ACC112 (cell line): Measurements from ENCODE around the gene RRAGC.

Source experiments
- H2AFZ ChIP-seq: fragments of 200-600 bp; sonication (generic); one replicate; pipeline ENCODE4 v1.6.0; 2017; ENCODE audit warnings: antibody characterized with exemption, low read length; ENCODE audit not compliant: unreplicated experiment
- H3K27ac ChIP-seq: fragments of 200-600 bp; sonication (generic); 2 replicates; pipeline ENCODE4 v1.5.1; 2014; ENCODE audit warnings: low read depth, mild to moderate bottlenecking, antibody characterized with exemption, low read length, moderate library complexity
- H3K27me3 ChIP-seq: fragments of 200-600 bp; sonication (generic); 2 replicates; pipeline ENCODE4 v1.6.1; 2014; ENCODE audit warnings: mild to moderate bottlenecking, antibody characterized with exemption, low read length, moderate library complexity, mixed read lengths; ENCODE audit not compliant: insufficient read depth
- H3K36me3 ChIP-seq: fragments of 200-600 bp; sonication (generic); 2 replicates; pipeline ENCODE4 v1.6.1; 2016; ENCODE audit warnings: mild to moderate bottlenecking, antibody characterized with exemption, low read length, moderate library complexity, mixed read lengths; ENCODE audit not compliant: insufficient read depth
- H3K4me1 ChIP-seq: fragments of 200-600 bp; sonication (generic); one replicate; pipeline ENCODE4 v1.6.1; 2016; ENCODE audit warnings: low read length, mixed read lengths; ENCODE audit not compliant: insufficient read depth, unreplicated experiment, control insufficient read depth
- H3K4me3 ChIP-seq: fragments of 200-600 bp; sonication (generic); 2 replicates; pipeline ENCODE4 v1.5.1; 2014; ENCODE audit warnings: mild to moderate bottlenecking, low read depth, low read length
- H3K79me2 ChIP-seq: fragments of 200-600 bp; sonication (generic); one replicate; pipeline ENCODE4 v1.6.0; 2016; ENCODE audit warnings: low read length; ENCODE audit not compliant: control insufficient read depth, unreplicated experiment, insufficient read depth

The RRAGC gene

GRCh38 chr1:38793299-38793698, 66.3 kb downstream of the RRAGC start:
- Histone ChIP-seq H3K36me3 (no peaks in the 10 kb centered on the region), H3K4me1 (no peaks in the 10 kb centered on the region), H3K27ac (no peak overlapping the region), H3K27me3 (peaks cover 80% of the 10 kb centered on the region), H3K79me2 (no peaks in the 10 kb centered on the region), H3K4me3 (no peak overlapping the region), H2AFZ (no peak overlapping the region)

GRCh38 chr1:38791892-38792291, 67.7 kb downstream of the RRAGC start:
- H3K36me3 ChIP-seq: no peaks in the 10 kb centered on the region
- H3K27me3 ChIP-seq: peaks cover 84% of the 10 kb centered on the region

DNA sequence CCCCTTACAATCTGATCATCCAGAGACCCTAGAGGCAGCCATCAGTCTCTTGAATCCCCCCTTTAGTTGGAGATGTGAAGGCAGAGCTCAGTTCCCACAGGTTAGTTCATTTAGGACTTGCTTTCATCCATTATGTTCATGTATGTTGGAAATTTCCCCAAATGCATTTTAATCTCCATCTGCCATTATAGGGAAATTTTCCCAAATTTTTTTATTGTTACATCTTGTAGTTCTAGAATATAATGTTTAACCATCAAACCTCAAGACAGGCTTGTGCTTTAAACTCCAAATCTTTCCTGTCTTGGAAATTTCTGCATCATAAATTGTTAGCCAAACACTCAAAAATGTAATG, 68.4 kb downstream of the RRAGC start:
- no peaks in the 10 kb centered on the region for H3K79me2 ChIP-seq
- H3K27ac ChIP-seq: no peak overlapping the region
- no peaks in the 10 kb centered on the region for H3K36me3 ChIP-seq
- H2AFZ ChIP-seq: no peak overlapping the region
- no peak overlapping the region for H3K4me3 ChIP-seq
- H3K4me1 ChIP-seq: no peaks in the 10 kb centered on the region
- H3K27me3 ChIP-seq: peaks cover 83% of the 10 kb centered on the region

More at GRCh38 chr1:38791892-38792291, 67.7 kb downstream of the RRAGC start:
- no peak overlapping the region for H3K27ac ChIP-seq
- no peak overlapping the region for H2AFZ ChIP-seq
- no peaks in the 10 kb centered on the region for H3K79me2 ChIP-seq
- no peaks in the 10 kb centered on the region for H3K4me1 ChIP-seq
- no peak overlapping the region for H3K4me3 ChIP-seq

DNA sequence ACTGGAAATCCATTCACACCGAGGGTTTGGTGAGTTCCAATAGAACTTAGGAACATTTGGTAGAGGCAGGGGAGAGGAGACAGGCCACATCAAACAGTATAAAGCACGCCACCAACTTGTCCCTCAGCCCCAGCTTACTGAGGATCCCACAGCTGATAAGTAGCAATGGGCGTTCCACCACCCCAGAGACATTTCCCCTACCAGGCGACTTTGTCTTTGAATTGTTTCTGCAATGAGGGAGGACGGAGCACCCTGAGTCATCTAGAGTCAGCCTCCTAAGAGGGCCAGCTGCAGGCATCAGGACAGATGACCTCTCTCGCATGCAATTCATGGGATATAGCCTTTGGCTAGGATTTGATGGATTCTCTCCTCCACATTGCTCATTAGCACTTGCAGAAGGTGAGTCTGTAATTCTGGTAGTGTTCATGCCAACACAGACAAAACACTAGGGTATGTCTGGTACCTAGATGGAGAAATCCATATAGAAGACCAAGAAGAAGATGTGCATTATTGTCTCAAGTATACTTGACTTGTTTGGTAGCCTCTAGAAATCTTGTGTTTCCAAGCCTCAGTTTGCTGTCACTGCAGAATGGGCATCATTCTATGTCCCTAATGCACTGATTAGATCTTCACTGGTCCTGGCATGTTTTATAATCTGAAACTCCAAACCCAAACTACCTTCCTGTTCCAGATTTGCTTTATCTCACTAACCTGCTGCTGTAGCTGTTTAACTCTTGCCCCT, 69.0 kb downstream of the RRAGC start:
- Histone ChIP-seq H3K4me3 (no peak overlapping the region), H3K36me3 (no peaks in the 10 kb centered on the region), H3K79me2 (no peaks in the 10 kb centered on the region), H3K27me3 (peaks cover 83% of the 10 kb centered on the region), H3K4me1 (no peaks in the 10 kb centered on the region), H3K27ac (no peak overlapping the region), H2AFZ (no peak overlapping the region)

DNA sequence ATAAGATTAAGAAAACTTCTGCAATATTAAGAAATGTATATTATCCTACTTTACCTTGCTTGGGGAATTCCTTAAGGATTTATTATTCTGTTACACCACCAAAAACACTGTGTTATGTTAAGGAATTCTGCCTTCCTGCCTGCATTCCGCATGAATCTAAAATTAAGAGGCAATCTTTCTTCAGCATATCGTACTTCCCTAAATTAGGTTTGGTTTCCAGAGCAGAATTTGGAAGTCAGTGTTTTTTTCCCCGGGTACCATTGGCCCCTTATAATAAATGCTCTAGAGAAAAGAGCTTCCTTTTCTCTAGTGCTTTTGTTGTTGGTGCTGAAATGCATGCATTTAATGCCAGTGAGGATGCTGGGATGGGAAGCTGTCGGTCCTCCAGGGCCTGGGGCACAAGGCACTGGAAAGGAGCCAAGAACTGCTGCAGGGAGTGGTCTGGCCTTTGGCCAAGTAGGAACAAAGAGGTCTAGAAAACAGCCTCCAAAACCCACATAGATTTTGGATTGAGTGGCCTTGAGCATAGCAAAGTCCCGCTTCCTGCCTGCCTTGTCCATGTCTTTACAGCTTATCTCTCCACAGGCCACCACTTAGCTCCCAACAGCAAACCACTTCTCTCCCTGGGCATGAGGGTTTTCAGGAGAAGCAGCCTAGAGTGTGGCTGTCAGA, 69.9 kb downstream of the RRAGC start:
- H3K27ac ChIP-seq: no peak overlapping the region
- peaks cover 86% of the 10 kb centered on the region for H3K27me3 ChIP-seq
- no peak overlapping the region for H2AFZ ChIP-seq
- no peaks in the 10 kb centered on the region for H3K4me1 ChIP-seq
- no peaks in the 10 kb centered on the region for H3K36me3 ChIP-seq
- no peaks in the 10 kb centered on the region for H3K79me2 ChIP-seq
- H3K4me3 ChIP-seq: no peak overlapping the region

GRCh38 chr1:38788341-38789336, 70.9 kb downstream of the RRAGC start:
- no peak overlapping the region for H3K27ac ChIP-seq
- no peaks in the 10 kb centered on the region for H3K79me2 ChIP-seq
- H2AFZ ChIP-seq: no peak overlapping the region

More at GRCh38 chr1:38788341-38789336, 70.9 kb downstream of the RRAGC start:
- H3K27me3 ChIP-seq: peaks cover 88% of the 10 kb centered on the region
- H3K4me1 ChIP-seq: no peaks in the 10 kb centered on the region
- no peaks in the 10 kb centered on the region for H3K36me3 ChIP-seq
- no peak overlapping the region for H3K4me3 ChIP-seq
